Peyer's patch (tissue), 4 donors: ENCODE results near the gene ALDH5A1. TPM values are rescaled to one million over a fixed set of nuclear protein-coding genes. Genes with fewer than 3 reads are reported as not detected.
A peak's percentile ranks its signal among the peaks of the same experiment; 100 is the strongest.

Experiments used
- DNase-seq, 3 donors: peaks; one replicate each; pipeline ENCODE4 v3.0.0-alpha.2; 2017 to 2019
- H3K27ac ChIP-seq, 4 donors: fragments of 200-600 bp; sonication (generic); one replicate each; pipeline ENCODE4 v1.5.1; 2016 to 2019
- H3K27me3 ChIP-seq, 2 donors: fragments of 200-600 bp; sonication (generic); one replicate each; pipeline ENCODE4 v1.5.1; 2019
- H3K36me3 ChIP-seq, 3 donors: fragments of 200-600 bp; sonication (generic); one replicate each; pipeline ENCODE4 v1.5.1; 2016 to 2019
- H3K4me1 ChIP-seq, 4 donors: fragments of 200-600 bp; sonication (generic); one replicate each; pipeline ENCODE4 v1.5.1; 2016 to 2019
- H3K4me3 ChIP-seq, 4 donors: fragments of 200-600 bp; sonication (generic); 1 replicate in 3 of 4; 2 replicates in 1 of 4; pipeline ENCODE4 v1.5.1; 2016 to 2019; ENCODE audit warnings: mild to moderate bottlenecking in 1 of 4
- H3K9me3 ChIP-seq, 4 donors: fragments of 200-600 bp; sonication (generic); one replicate each; pipeline ENCODE4 v1.5.1; 2016 to 2019; ENCODE audit warnings: mild to moderate bottlenecking in 1 of 4
- POLR2A ChIP-seq, 2 donors: fragments of 450-650 bp; IDR thresholded peaks; one replicate each; pipeline ENCODE4 v1.5.1; 2017; ENCODE audit warnings: antibody characterized with exemption in 2 of 2, mild to moderate bottlenecking in 2 of 2, moderate library complexity in 2 of 2
- total RNA-seq, 4 donors: library from RNA; depleted of rRNA; stranded (reverse); fragments of >200 nt; gene quantifications; one replicate each; pipeline ENCODE4 v1.1.0, GENCODE V29; 2016
- TF ChIP-seq, protein P1 (sequence below), 6 experiments: fragments of 450-650 bp in 4 of 6; fragments of 200-600 bp in 2 of 6; sonication (generic) in 1 of 6; IDR thresholded peaks; one replicate each; pipeline ENCODE4 v1.5.1; 2017 to 2019; ENCODE audit warnings: antibody characterized with exemption in 6 of 6, mild to moderate bottlenecking in 3 of 6, moderate library complexity in 1 of 6

The ALDH5A1 gene
- total RNA-seq = 10 to 100 TPM in 2 of 4 donors, 1 to 10 TPM in 2; 3.5 to 25.6 (median 8.8) TPM

DNA sequence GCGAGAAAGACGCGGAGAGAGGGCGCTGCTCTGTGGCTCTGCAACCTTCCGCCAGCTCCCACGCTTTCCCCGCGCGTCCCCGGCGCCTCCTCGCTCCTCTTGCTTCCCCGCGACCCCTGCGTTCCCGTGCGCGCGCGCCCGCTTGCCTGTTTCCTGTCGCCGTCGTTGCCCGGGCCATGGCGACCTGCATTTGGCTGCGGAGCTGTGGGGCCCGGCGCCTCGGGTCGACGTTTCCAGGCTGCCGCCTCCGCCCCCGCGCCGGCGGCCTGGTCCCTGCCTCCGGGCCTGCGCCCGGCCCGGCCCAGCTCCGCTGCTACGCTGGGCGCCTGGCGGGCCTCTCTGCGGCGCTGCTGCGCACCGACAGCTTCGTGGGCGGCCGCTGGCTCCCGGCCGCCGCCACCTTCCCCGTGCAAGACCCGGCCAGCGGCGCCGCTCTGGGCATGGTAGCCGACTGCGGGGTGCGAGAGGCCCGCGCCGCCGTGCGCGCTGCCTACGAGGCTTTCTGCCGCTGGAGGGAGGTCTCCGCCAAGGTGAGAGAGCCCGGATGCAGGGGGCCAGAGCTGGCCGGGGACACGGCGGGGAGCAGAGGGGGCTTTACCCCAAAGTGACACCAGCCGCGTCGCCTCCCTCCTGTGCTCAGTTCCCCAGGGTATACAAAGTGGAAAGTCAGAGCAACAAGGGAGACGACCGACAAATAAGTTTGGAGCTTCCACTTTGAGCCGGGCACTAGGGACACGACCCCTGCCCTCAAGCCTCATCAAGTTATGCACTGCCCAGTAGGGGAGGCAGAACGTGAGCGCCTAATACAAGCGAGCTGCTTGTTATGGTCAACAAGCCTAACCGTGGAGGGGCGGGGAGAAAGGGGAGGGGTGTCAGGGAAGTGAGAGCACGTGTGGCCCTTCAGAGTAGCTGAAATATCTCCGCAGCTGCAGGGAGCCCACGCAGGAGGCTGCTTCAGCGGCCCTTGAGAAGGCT, at the start of gene ALDH5A1:
Gene ALDH5A1 (plus strand): TSS at position 149 of the 975 bp plus-strand sequence. CDS start 28 bp downstream, at position 177.
- peaks cover 0 to 12% (median 4%) of the 10 kb centered on the region in 4 donors for H3K4me1 ChIP-seq
- peak within 1 kb of the TSS; percentile 52 to 73 (median 68) for H3K4me3 ChIP-seq
- H3K27me3 ChIP-seq = no peaks in the 10 kb centered on the region
- peak in 1 of 2 donors; percentile 36 for TF ChIP-seq POLR2A (IDR thresholded peaks at IDR 0.05)
- TF ChIP-seq, protein P1, sequence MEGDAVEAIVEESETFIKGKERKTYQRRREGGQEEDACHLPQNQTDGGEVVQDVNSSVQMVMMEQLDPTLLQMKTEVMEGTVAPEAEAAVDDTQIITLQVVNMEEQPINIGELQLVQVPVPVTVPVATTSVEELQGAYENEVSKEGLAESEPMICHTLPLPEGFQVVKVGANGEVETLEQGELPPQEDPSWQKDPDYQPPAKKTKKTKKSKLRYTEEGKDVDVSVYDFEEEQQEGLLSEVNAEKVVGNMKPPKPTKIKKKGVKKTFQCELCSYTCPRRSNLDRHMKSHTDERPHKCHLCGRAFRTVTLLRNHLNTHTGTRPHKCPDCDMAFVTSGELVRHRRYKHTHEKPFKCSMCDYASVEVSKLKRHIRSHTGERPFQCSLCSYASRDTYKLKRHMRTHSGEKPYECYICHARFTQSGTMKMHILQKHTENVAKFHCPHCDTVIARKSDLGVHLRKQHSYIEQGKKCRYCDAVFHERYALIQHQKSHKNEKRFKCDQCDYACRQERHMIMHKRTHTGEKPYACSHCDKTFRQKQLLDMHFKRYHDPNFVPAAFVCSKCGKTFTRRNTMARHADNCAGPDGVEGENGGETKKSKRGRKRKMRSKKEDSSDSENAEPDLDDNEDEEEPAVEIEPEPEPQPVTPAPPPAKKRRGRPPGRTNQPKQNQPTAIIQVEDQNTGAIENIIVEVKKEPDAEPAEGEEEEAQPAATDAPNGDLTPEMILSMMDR (IDR thresholded peaks at IDR 0.05) = peak in 4 of 6 experiments; percentile 7 to 30 (median 11)
- no peaks in the 10 kb centered on the region for H3K36me3 ChIP-seq
- H3K27ac ChIP-seq = peak within 1 kb of the TSS; percentile 64 to 88 (median 68)
- DNase-seq = peak; percentile 86 to 90 (median 90)
- no peaks in the 10 kb centered on the region for H3K9me3 ChIP-seq

DNA sequence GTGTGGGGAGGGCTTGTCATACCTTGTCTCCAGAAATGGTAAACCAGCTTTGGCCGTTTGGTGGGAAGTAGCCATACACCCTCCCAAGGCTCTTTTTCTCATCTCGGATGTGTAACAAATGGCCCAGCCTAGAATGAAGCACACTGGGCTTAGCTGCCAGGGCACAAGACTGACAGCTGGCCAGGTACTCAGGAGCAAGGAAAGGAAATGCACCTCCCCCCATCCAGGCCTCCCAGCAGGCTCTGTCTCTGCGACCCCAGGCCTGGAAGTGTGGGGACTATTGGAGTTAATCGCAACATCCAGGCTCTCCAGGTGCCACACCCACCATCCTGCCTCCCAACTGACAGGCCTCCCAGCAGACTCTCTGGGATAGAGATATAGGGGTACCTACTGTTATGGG, 49.1 kb upstream of the ALDH5A1 start:
- H3K4me3 ChIP-seq = no peak overlapping the region
- DNase-seq = no peak
- H3K36me3 ChIP-seq = no peaks in the 10 kb centered on the region
- no peak overlapping the region for H3K27ac ChIP-seq
- TF ChIP-seq, protein P1 (IDR thresholded peaks at IDR 0.05) = no peak
- no peak for TF ChIP-seq POLR2A (IDR thresholded peaks at IDR 0.05)
- no peaks in the 10 kb centered on the region for H3K4me1 ChIP-seq
- no peaks in the 10 kb centered on the region for H3K27me3 ChIP-seq
- no peaks in the 10 kb centered on the region for H3K9me3 ChIP-seq

DNA sequence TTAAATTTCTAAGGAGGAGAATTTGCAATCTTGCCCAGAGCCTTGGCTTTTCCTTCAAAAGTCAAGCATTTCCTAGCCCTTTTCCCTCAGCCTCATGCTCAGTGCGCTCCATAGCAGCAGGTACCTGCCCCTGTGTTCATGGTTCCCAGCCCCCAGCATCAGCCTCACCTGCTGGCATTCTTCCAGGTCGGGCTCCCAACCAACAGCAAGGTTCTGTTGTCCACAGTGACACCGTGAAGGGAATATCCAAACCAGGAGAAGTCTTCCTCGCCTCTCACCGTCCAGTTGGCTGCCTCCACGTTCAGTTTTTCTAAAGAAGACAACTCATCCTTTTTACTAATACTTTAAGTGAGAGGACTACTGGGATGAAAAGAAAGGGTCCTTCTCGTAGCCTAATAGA, 48.1 kb upstream of the ALDH5A1 start:
- Histone ChIP-seq H3K9me3 (no peaks in the 10 kb centered on the region), H3K27ac (no peak overlapping the region), H3K4me3 (no peak overlapping the region), H3K4me1 (no peaks in the 10 kb centered on the region), H3K36me3 (no peaks in the 10 kb centered on the region), H3K27me3 (no peaks in the 10 kb centered on the region)
- no peak for DNase-seq
- TF ChIP-seq, protein P1 (IDR thresholded peaks at IDR 0.05) = no peak
- no peak for TF ChIP-seq POLR2A (IDR thresholded peaks at IDR 0.05)

DNA sequence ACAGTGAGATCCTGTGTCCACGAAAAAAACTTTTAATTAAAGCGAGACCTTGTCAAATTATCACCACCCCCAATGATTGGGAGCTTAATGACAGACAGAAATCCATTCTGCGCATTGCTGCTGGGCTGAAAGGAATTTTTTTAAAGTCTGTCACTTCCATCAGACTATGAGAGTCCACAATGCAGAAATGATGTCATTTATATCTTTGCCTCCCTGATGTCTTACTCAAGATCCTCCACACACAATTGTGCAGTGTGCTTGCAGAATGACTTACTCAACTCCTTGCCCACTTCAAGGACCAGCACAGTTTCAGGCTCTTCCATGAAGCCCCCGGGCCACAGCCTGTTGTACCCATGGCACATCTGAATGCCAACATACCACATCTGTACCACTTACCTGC, 46.4 kb upstream of the ALDH5A1 start:
- H3K4me1 ChIP-seq = no peaks in the 10 kb centered on the region
- TF ChIP-seq, protein P1 (IDR thresholded peaks at IDR 0.05) = no peak
- no peaks in the 10 kb centered on the region for H3K9me3 ChIP-seq
- H3K27ac ChIP-seq = no peak overlapping the region
- no peak overlapping the region for H3K4me3 ChIP-seq
- H3K27me3 ChIP-seq = no peaks in the 10 kb centered on the region
- H3K36me3 ChIP-seq = no peaks in the 10 kb centered on the region
- no peak for DNase-seq

DNA sequence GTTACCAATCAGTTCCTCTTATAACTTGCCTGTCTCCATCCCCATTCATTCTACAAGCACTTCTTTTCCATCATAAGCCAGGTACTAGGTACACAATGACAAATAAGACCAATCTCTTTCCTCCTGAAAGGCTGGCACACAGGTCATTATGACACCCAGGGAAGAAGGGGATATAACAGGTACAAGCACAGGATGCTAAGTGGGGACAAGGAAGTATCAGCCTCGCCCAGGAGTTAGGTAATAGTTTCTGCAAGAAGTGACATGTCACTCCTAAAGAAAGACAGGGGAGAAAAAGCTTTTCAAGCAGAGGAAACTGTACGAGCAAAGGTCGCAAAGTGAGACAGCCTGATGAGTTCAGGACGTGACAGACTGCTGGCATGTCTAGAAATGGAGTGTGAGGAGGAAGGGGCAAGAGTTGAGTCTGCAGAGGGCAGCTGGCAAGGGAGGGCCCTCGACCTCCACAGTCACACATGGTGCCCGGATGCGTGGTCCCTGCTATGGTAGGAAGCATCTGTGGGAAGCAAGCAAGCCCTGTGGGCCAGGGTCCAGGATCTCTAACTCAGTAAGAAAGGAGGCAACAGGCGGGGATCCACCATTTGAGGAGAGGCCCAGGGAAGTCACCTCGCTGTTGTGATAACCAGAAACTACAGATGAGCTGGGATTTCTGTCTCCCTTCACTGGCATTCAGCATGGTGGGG, 45.8 kb upstream of the ALDH5A1 start:
- Histone ChIP-seq H3K27me3 (no peaks in the 10 kb centered on the region), H3K9me3 (no peaks in the 10 kb centered on the region), H3K27ac (no peak overlapping the region), H3K36me3 (no peaks in the 10 kb centered on the region), H3K4me3 (no peak overlapping the region), H3K4me1 (no peaks in the 10 kb centered on the region)
- no peak for DNase-seq
- TF ChIP-seq, protein P1 (IDR thresholded peaks at IDR 0.05) = no peak
- no peak for TF ChIP-seq POLR2A (IDR thresholded peaks at IDR 0.05)
